Measurements from ENCODE around the gene MAML3. TPM values are rescaled to one million over a fixed set of nuclear protein-coding genes. Genes with fewer than 3 reads are reported as not detected.

The MAML3 gene
- total RNA-seq, 2 experiments from 2014 or later: 2.5 to 2.9 TPM

- DNase-seq: peak in 2 of 14 experiments; percentile 5 to 15
- intact Hi-C loops (cut with DNase I, micrococcal nuclease): no loop called here
- ATAC-seq (ENCODE audit: poor library complexity): no peak
- Mint-ChIP-seq H3K4me3 (no peak overlapping the region), H3K4me1 (ENCODE audit: low read depth) (peaks cover 7% of the 10 kb centered on the region), H3K9me3 (no peaks in the 10 kb centered on the region), H3K27me3 (no peaks in the 10 kb centered on the region), H3K27ac (no peak overlapping the region), H3K36me3 (ENCODE audit: low read depth) (no peaks in the 10 kb centered on the region)
- Histone ChIP-seq H3K36me3 (ENCODE audit: insufficient read depth, low read length) (no peaks in the 10 kb centered on the region), H3K4me1 (ENCODE audit: insufficient read depth, low read length) (no peaks in the 10 kb centered on the region), H3K27me3 (ENCODE audit: control insufficient read depth in 1 of 2, insufficient read depth in 2 of 2, low read length in 2 of 2) (no peaks in the 10 kb centered on the region), H3K9me3 (ENCODE audit: control insufficient read depth in 1 of 2, insufficient read depth in 1 of 2, low read length in 2 of 2) (no peaks in the 10 kb centered on the region), H3K27ac (ENCODE audit: low read depth in 1 of 2, low read length in 2 of 2) (no peak overlapping the region), H3K4me3 (ENCODE audit: low read length) (peak overlapping the region; percentile 1)
- ChIA-PET CTCF (no interaction called here), POLR2A (no interaction called here)
- no peak for TF ChIP-seq CTCF (IDR thresholded peaks at IDR 0.05)
Observed at GRCh38 chr4:139898293-139898692, 255.7 kb downstream of the MAML3 start.

GRCh38 chr4:139896091-139896604, 257.8 kb downstream of the MAML3 start:
- no peak overlapping the region for H3K4me3 ChIP-seq (ENCODE audit: low read length)
- intact Hi-C loops (cut with DNase I, micrococcal nuclease): no loop called here
- H3K36me3 ChIP-seq (ENCODE audit: insufficient read depth, low read length): no peaks in the 10 kb centered on the region
- no peak overlapping the region for H3K27ac ChIP-seq (ENCODE audit: low read depth in 1 of 2, low read length in 2 of 2)
- Mint-ChIP-seq H3K4me3 (no peak overlapping the region), H3K9me3 (no peaks in the 10 kb centered on the region), H3K27ac (no peak overlapping the region), H3K27me3 (no peaks in the 10 kb centered on the region), H3K36me3 (ENCODE audit: low read depth) (no peaks in the 10 kb centered on the region), H3K4me1 (ENCODE audit: low read depth) (peaks cover 7% of the 10 kb centered on the region)
- CTCF ChIA-PET: no interaction called here
- ATAC-seq (ENCODE audit: poor library complexity) (no peak), DNase-seq (no peak)
- H3K9me3 ChIP-seq (ENCODE audit: control insufficient read depth in 1 of 2, insufficient read depth in 1 of 2, low read length in 2 of 2): no peaks in the 10 kb centered on the region
- POLR2A ChIA-PET: no interaction called here
- no peaks in the 10 kb centered on the region for H3K27me3 ChIP-seq (ENCODE audit: control insufficient read depth in 1 of 2, insufficient read depth in 2 of 2, low read length in 2 of 2)
- TF ChIP-seq CTCF (IDR thresholded peaks at IDR 0.05): no peak
- H3K4me1 ChIP-seq (ENCODE audit: insufficient read depth, low read length): no peaks in the 10 kb centered on the region

GRCh38 chr4:139893801-139894200, 260.2 kb downstream of the MAML3 start:
- Mint-ChIP-seq H3K4me1 (ENCODE audit: low read depth) (peaks cover 4% of the 10 kb centered on the region), H3K36me3 (ENCODE audit: low read depth) (no peaks in the 10 kb centered on the region), H3K4me3 (no peak overlapping the region), H3K27me3 (no peaks in the 10 kb centered on the region), H3K27ac (no peak overlapping the region), H3K9me3 (no peaks in the 10 kb centered on the region)
- Histone ChIP-seq H3K4me1 (ENCODE audit: insufficient read depth, low read length) (no peaks in the 10 kb centered on the region), H3K27ac (ENCODE audit: low read depth in 1 of 2, low read length in 2 of 2) (no peak overlapping the region), H3K4me3 (ENCODE audit: low read length) (no peak overlapping the region), H3K9me3 (ENCODE audit: control insufficient read depth in 1 of 2, insufficient read depth in 1 of 2, low read length in 2 of 2) (no peaks in the 10 kb centered on the region), H3K36me3 (ENCODE audit: insufficient read depth, low read length) (no peaks in the 10 kb centered on the region), H3K27me3 (ENCODE audit: control insufficient read depth in 1 of 2, insufficient read depth in 2 of 2, low read length in 2 of 2) (no peaks in the 10 kb centered on the region)
- ChIA-PET POLR2A (no interaction called here), CTCF (no interaction called here)
- DNase-seq (no peak), ATAC-seq (ENCODE audit: poor library complexity) (no peak)
- TF ChIP-seq CTCF (IDR thresholded peaks at IDR 0.05): no peak
- intact Hi-C loops (cut with DNase I, micrococcal nuclease): no loop called here

Data from CD4-positive, alpha-beta T cell (primary cell).